GM21360 (cell line): ENCODE measurements around the gene TACC3.

ENCODE experiments used
- ATAC-seq: cut with Tn5 transposase; IDR thresholded peaks from one replicate; pipeline ENCODE4 v1.9.1; 2021; ENCODE audit warnings: mild to moderate bottlenecking, moderate library complexity; ENCODE audit not compliant: unreplicated experiment

The TACC3 gene

DNA sequence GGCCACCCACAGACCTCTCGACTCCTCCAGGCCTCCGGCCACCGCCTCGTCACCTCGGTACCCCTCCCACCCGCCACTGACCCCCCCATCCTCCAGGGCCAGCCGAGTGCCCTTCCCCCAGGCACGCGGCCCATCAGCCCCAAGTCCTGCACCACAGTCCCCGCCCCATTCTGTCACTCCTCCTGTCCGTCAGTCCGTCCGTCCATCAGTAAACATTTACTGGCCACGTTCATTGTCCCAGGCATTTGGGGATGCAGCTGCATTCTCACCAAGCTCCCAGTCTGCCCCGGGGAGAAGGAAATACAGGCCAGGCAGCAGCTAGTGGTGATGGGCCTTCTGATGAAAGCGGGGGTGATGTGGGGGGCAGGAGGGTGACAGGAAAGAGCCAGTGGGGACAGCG, 36.5 kb downstream of the TACC3 start:
- no peak for ATAC-seq

GRCh38 chr4:1758306-1759121, 37.2 kb downstream of the TACC3 start:
- no peak for ATAC-seq

DNA sequence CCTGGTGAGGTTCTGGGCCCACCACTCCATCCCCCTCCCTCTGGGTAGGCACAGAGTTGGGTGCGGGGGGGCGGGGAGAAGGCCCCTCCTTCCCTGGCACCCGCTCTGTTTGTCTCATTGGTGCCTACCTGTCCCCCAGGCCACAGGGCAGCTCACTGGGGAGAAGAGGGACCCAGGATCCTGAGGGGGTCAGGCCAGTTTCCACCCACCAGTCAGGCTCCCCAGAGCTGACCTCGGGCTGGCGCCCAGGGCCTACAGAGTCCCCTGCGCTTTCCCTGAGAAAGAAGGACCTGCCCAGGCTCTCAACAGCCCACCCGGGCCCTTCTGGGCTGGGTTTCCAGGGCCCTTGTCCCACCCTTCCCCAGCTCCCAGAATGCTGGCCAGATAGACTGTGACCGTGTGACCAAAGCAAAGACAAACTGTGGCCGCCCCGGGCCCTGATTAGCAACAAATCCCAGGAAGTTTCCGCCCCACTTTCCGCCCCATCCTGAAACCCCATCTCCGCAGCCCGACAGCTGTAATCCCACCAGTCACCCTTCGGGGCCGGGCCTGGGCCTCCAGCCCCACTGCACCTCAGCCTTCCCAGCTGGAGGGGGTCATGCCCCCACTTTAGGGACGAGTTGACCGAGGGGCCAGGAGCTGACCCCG, 38.0 kb downstream of the TACC3 start:
- ATAC-seq, result no peak

- ATAC-seq, result no peak
These were observed 38.5 kb downstream of the TACC3 start for GRCh38 chr4:1759818-1760223.

- no peak for ATAC-seq
These were observed 39.3 kb downstream of the TACC3 start for GRCh38 chr4:1760521-1761071.

- no peak for ATAC-seq
These were observed 39.9 kb downstream of the TACC3 start for GRCh38 chr4:1761130-1761689.

GRCh38 chr4:1762264-1763010, 41.1 kb downstream of the TACC3 start:
- ATAC-seq, result no peak

DNA sequence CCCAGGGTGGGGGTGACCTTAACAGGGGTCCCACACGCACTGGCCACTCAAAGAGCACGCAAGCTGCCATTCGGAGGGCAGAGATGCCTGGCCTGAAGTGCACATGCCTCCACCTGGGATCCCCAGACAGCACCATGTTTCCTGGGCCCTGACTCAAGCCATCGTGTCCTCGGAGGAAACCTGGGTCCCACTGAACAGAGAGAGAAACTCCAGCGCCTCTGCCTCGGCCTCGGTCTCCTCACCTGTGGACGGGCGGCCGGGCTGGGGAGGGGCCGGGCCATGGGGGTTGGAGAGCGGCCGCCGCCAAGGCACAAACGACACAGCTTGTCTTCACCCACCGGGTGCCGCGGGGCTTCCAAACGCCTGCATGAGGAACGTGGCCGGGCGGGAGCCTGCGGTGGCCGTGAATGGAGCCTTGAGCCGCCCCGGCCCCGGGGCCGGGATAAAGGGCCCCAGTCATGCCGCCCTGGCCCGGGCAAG, 41.8 kb downstream of the TACC3 start:
- no peak for ATAC-seq

DNA sequence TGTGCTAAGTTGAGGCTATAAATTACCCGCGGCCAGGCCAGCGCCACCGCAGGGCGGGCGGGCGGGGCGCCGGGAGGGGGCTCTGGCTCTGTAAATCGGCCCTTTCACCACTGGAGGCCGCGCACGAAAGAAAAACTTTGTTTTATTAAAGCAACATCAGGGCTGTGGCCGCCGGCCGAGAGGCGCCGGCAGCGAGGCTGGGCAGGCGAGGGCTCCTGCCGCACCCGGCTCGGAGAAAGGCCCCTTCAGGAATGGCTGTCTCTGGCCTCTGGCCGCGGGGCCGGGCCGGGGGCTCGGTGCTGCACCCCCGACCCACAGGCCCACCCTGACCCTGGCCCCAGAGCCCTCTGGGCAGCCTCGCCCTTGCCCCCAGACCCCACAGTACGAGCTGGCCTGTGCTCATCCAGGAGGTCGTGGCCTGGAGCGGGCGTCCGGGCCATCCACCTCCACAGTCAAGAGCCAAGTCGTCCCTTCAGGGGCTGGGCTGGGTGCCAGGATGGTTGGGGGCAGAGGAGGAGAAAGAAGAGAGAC, 42.3 kb downstream of the TACC3 start:
- no peak for ATAC-seq

DNA sequence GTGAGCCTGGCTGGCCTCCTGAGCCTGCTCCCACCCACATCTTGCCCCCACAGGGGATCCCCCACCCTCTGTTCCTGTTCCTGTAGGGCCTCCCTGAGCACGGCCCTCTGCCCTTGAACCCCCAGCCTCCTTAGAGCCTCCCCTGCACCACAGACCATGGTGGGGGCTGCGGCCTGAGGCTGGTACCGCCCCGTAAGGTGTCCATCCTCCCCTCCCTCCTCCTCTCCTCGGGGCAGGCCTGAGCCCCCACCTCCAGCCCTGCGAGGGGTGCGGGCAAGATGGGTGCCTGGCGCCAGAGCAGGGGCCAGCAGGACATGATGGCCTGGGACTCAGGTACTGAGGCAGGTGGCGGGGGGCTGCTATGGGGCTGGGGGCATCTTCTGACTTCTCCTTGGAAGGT, 43.3 kb downstream of the TACC3 start:
- no peak for ATAC-seq

GRCh38 chr4:1765409-1766072, 44.2 kb downstream of the TACC3 start:
- ATAC-seq, result no peak

DNA sequence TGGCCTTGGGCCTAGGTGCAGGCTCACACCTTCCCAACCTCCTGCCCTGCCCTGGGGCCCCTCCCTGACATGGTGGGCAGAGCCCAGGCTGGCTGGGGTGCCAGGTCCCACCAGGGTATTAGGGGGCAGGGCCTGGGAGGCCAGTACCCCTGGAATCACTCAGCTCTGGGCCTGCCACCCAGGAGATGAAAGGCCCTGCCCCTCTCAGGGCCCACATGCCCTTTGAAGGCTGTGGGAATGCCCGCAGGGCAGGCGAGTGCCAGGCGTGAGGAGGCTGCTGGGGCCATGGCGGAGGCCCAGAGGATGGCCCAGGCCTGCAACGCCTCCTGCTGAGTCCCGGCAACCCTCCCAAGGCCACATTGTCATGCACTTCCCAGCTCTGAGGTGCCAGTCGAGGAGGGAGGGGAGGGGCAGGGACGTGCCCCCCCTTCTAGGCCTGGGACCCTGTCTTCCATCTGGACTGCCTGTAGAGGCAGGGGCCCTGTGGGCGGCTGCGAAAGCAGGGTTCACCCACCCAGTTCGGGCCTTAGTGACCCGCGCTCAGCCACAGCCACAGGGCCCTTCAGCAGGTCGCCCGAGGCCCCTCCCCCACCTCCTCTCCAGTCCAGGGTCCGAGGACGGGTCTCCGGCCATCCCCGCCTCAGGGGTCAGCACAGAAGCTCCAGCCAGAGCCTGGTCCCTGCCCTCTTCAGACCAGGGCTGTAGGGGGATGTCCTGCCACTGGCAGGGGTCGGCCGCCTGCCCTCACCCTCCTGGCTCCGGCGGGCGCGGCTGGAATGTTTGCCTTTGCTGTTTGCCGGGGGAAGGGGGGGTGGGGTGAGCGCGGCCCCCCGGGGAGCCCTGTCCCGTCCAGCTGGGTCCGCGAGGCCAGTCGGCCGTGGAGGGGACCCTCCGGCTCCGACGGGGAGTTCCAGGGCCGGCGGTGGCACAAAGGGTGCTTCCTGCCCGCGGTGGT, 45.1 kb downstream of the TACC3 start:
- ATAC-seq, result no peak

GRCh38 chr4:1767061-1767769, 45.9 kb downstream of the TACC3 start:
- ATAC-seq, result no peak

GRCh38 chr4:1767770-1768366, 46.5 kb downstream of the TACC3 start:
- no peak for ATAC-seq

DNA sequence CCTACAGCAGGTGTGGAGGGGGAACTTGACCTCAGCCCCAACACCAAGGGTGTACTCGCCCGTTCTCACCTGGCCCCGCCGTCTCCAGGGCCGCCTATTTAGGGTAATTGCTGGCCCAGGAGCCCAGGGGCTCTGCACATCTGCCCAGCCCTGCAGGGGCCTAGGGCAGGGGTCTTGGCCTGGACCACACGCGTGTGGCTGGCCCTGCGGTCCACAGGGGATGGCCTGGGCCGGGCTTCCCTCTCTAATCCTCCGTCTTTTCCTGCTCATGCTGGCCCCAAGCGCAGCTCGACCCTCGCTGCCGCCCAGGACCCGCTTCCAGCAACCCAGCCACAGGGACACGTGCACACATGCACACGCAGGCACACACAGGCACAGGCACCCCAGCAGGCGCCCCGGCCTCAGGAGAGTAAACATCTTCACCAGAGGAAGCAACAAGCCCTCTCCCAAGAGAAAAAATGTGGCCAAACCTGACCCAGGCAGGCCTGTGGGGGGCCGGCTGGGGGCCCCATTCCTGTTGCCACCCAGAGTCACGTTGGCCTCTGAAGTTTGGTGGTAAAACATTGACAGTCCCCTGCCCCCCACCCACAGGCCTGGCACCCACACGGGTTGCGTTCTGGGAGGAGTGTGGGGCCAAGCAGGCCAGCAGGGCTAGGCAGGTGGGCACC, 47.2 kb downstream of the TACC3 start:
- ATAC-seq, result no peak

DNA sequence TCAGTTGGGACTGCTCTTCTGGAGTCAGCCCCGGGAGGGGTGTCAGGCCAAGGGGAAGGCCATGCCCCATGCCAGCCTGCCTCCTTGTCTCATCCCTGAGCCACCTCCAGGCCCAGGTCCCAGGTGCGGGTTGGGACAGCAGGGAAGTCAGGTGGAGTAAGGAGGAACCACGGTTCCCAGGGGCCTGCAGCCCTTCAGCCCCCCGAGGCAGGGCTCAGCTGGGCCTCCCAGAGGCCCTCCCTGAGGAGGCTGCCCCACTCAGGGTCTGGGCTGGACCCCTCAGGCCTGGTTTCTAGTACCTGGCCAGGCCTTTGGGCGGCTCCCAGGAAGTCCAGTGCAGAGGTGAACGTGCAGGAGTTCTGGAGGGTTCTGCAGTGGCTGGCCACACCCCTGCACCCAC, 48.4 kb downstream of the TACC3 start:
- no peak for ATAC-seq

DNA sequence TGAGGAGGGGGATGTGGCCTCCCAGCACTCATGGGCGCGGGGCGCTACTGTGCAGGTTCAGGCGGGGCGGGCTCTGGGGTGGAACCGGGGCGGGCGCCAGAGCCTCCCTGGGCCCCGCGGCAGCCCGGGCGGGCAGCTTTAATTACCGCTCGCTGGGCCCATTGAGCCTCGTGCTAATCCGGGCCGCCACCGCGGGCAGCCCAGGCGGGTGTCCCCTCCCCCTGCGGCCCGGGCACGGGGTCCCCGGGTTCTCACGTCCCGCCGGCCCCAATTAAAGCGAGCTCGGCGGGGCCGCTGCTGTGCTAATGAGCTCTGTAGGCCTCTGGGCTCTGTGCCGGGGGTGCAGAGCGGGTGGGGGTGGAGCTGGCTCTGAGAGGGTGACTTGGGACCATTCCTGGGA, 48.9 kb downstream of the TACC3 start:
- ATAC-seq, result no peak
